Lung (tissue), 12 donors: Measurements from ENCODE around the gene SMARCA4. TPM values are rescaled to one million over a fixed set of nuclear protein-coding genes. Genes with fewer than 3 reads are reported as not detected.

Source experiments
- ATAC-seq: fragments of 200-7000 bp; cut with Tn5 transposase; one replicate; pipeline ENCODE4 v1.9.1; 2020; ENCODE audit warnings: moderate number of reproducible peaks; ENCODE audit not compliant: insufficient read depth, low FRiP score
- DNase-seq, 3 donors: peaks; one replicate each; pipeline ENCODE4 v3.0.0-alpha.2; 2013 to 2017
- H3K27ac ChIP-seq, 2 donors: one replicate each; pipeline ENCODE4 v1.5.1; 2013; ENCODE audit warnings: mild to moderate bottlenecking in 2 of 2, moderate library complexity in 2 of 2, control low read depth in 1 of 2, inconsistent platforms in 1 of 2, low read depth in 1 of 2, low read length in 1 of 2
- H3K27me3 ChIP-seq, 3 donors: one replicate each; pipeline ENCODE4 v1.5.1; 2013; ENCODE audit warnings: low read length in 2 of 3; ENCODE audit not compliant: control insufficient read depth in 3 of 3, insufficient read depth in 3 of 3
- H3K36me3 ChIP-seq, 4 donors: one replicate each; pipeline ENCODE4 v1.5.1; 2013; ENCODE audit warnings: low read length in 4 of 4, mild to moderate bottlenecking in 1 of 4, moderate library complexity in 1 of 4; ENCODE audit not compliant: control insufficient read depth in 4 of 4, insufficient read depth in 4 of 4
- H3K4me1 ChIP-seq, 5 donors: one replicate each; pipeline ENCODE4 v1.5.1; 2013; ENCODE audit warnings: low read length in 5 of 5, mild to moderate bottlenecking in 2 of 5, moderate library complexity in 1 of 5; ENCODE audit not compliant: control insufficient read depth in 5 of 5, insufficient read depth in 5 of 5
- H3K4me3 ChIP-seq: one replicate; pipeline ENCODE4 v1.5.1; 2013; ENCODE audit warnings: mild to moderate bottlenecking, control low read depth, moderate library complexity
- H3K9ac ChIP-seq, 2 donors: one replicate each; pipeline ENCODE4 v1.5.1; 2013; ENCODE audit warnings: low read length in 2 of 2, control low read depth in 1 of 2; ENCODE audit not compliant: insufficient read depth in 1 of 2
- H3K9me3 ChIP-seq, 4 donors: one replicate each; pipeline ENCODE4 v1.5.1; 2013; ENCODE audit warnings: low read length in 3 of 4, mild to moderate bottlenecking in 1 of 4, moderate library complexity in 1 of 4; ENCODE audit not compliant: control insufficient read depth in 4 of 4, insufficient read depth in 3 of 4
- WGBS, 2 donors: extraction: QIAGEN DNeasy Blood & Tissue Kit; methylation state at CpG; one replicate each; pipeline ENCODE4 v1.1.7; 2013; 5-methylcytosine and 5-hydroxymethylcytosine counted together
- polyA plus RNA-seq, 2 donors: library from polyadenylated mRNA; stranded (reverse); fragments of 200-250 nt; gene quantifications; one replicate each; pipeline ENCODE4 v1.2.1, GENCODE V29; 2013
- total RNA-seq, 2 donors: library from RNA; depleted of rRNA in 1 of 2; stranded (reverse); fragments of >200 nt in 1 of 2; gene quantifications; one replicate each; pipeline ENCODE4 v1.2.1, GENCODE V29; 2014 to 2021
- TF ChIP-seq, protein P1 (sequence below): IDR thresholded peaks from 2 replicates; pipeline ENCODE4 v1.5.1; 2012; ENCODE audit warnings: mild to moderate bottlenecking; ENCODE audit errors: control extremely low read depth, extremely low read depth
- donor health status: control.
- donor health status: control.
- donor health status: Bipolar disorder and iron deficiency.
- donor health status: healthy.
- donor health status: DM: yes; HTN: yes; CAD: no.

SMARCA4 gene
- total and polyA plus RNA-seq, 4 donors = 52.3 to 116 (median 91.1) TPM

DNA sequence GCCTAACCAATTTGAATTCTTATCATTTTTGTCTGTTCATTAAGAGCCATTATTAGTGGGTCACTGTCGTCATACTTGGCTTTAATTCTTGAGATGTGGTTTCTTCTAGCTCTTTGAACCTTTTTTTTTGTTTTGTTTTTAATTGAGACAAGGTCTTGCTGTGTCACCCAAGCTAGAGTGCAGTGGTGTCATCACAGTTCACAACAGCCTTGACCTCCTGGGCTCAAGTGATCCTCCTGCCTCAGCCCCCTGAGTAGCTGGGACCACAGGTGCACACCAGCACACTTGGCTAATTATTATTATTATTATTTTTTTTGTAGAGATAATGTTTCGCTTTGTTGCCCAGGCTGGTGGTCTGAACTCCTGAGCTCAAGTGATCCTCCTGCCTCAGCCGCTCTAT, 102.6 kb downstream of the SMARCA4 start:
- WGBS, 2 donors = 82 to 86% methylated on average over 3 of the region's 3 CpGs
- Histone ChIP-seq H3K4me1 (no peaks in the 10 kb centered on the region), H3K27me3 (no peaks in the 10 kb centered on the region), H3K36me3 (peaks cover 7 to 36% (median 26%) of the 10 kb centered on the region in 4 donors), H3K4me3 (no peak overlapping the region), H3K27ac (no peak overlapping the region), H3K9ac (no peak overlapping the region), H3K9me3 (peaks cover 0 to 5% (median 0%) of the 10 kb centered on the region in 4 donors)
- DNase-seq = no peak
- TF ChIP-seq, protein P1, sequence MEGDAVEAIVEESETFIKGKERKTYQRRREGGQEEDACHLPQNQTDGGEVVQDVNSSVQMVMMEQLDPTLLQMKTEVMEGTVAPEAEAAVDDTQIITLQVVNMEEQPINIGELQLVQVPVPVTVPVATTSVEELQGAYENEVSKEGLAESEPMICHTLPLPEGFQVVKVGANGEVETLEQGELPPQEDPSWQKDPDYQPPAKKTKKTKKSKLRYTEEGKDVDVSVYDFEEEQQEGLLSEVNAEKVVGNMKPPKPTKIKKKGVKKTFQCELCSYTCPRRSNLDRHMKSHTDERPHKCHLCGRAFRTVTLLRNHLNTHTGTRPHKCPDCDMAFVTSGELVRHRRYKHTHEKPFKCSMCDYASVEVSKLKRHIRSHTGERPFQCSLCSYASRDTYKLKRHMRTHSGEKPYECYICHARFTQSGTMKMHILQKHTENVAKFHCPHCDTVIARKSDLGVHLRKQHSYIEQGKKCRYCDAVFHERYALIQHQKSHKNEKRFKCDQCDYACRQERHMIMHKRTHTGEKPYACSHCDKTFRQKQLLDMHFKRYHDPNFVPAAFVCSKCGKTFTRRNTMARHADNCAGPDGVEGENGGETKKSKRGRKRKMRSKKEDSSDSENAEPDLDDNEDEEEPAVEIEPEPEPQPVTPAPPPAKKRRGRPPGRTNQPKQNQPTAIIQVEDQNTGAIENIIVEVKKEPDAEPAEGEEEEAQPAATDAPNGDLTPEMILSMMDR = no peak
- ATAC-seq = no peak

DNA sequence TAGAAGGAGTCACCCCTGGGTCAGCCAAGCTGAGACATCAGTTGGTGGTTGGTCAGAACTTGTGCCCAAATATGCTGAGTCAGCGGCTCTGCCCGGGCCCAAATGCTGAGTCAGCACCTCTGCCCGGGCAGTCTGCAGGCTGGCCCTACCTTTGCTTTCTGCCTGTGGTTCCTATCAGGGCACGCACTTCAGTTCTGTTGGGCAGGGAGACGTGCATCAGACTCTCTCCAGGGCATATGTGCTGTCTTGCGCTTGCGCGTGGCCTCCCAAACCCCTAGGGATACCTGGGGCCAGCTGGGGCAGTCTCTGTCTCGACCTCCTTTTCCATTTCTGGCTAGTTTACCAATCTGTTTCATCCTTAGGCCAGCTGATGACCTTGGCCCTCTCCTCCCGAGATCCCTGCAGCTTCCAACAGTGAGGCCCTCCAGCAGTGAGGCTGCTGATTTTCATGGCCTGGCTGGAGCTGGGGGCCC, 104.0 kb downstream of the SMARCA4 start:
- WGBS, 2 donors = 76 to 80% methylated on average over 10 of the region's 10 CpGs
- Histone ChIP-seq H3K4me3 (no peak overlapping the region), H3K27me3 (no peaks in the 10 kb centered on the region), H3K9ac (no peak overlapping the region), H3K9me3 (peaks cover 0 to 6% (median 0%) of the 10 kb centered on the region in 4 donors), H3K4me1 (no peaks in the 10 kb centered on the region), H3K36me3 (peaks cover 7 to 30% (median 19%) of the 10 kb centered on the region in 4 donors), H3K27ac (no peak overlapping the region)
- DNase-seq (no peak), ATAC-seq (no peak)
- TF ChIP-seq, protein P1 = no peak

GRCh38 chr19:11066326-11066725, 105.5 kb downstream of the SMARCA4 start:
- Histone ChIP-seq H3K27me3 (no peaks in the 10 kb centered on the region), H3K4me3 (no peak overlapping the region), H3K9me3 (peaks cover 0 to 6% (median 0%) of the 10 kb centered on the region in 4 donors), H3K27ac (peak overlapping the region in 1 of 2 donors; percentile 3), H3K4me1 (no peaks in the 10 kb centered on the region), H3K9ac (no peak overlapping the region), H3K36me3 (peaks cover 0 to 27% (median 13%) of the 10 kb centered on the region in 4 donors)
- DNase-seq (no peak), ATAC-seq (no peak)
- WGBS, 2 donors = 96 to 98% methylated on average over 5 of the region's 5 CpGs
- TF ChIP-seq, protein P1 = no peak
